H9 (cell line): Measurements from ENCODE around the gene ERCC5. TPM values are rescaled to one million over a fixed set of nuclear protein-coding genes. Genes with fewer than 3 reads are reported as not detected.

Experiments used
- DNase-seq: peaks from one replicate; pipeline ENCODE4 v3.0.0-alpha.2; 2017
- H2AFZ ChIP-seq: one replicate; pipeline ENCODE4 v1.6.1; 2013; ENCODE audit warnings: mild to moderate bottlenecking, low read length, control low read depth, moderate library complexity
- H2AK5ac ChIP-seq: 2 replicates; pipeline ENCODE4 v1.6.1; 2013; ENCODE audit warnings: low read length, control low read depth, mixed read lengths; ENCODE audit not compliant: insufficient read length
- H2BK120ac ChIP-seq: one replicate; pipeline ENCODE4 v1.6.1; 2013; ENCODE audit warnings: low read depth, mild to moderate bottlenecking, low read length, control low read depth, inconsistent platforms; ENCODE audit not compliant: poor library complexity, severe bottlenecking
- H2BK12ac ChIP-seq: 2 replicates; pipeline ENCODE4 v1.6.1; 2013; ENCODE audit warnings: low read length, control low read depth, mixed read lengths, low read depth; ENCODE audit not compliant: insufficient read length
- H2BK15ac ChIP-seq: 2 replicates; pipeline ENCODE4 v1.6.1; 2013; ENCODE audit warnings: low read depth, low read length, control low read depth
- H2BK20ac ChIP-seq: one replicate; pipeline ENCODE4 v1.6.1; 2013; ENCODE audit warnings: low read depth, mild to moderate bottlenecking, low read length, control low read depth, inconsistent platforms; ENCODE audit not compliant: poor library complexity, severe bottlenecking
- H2BK5ac ChIP-seq: 2 replicates; pipeline ENCODE4 v1.6.1; 2013; ENCODE audit warnings: low read length, control low read depth, mixed read lengths; ENCODE audit not compliant: insufficient read length
- H3K14ac ChIP-seq: 2 replicates; pipeline ENCODE4 v1.6.1; 2013; ENCODE audit warnings: low read length, control low read depth; ENCODE audit not compliant: insufficient read depth
- H3K18ac ChIP-seq: 2 replicates; pipeline ENCODE4 v1.6.1; 2013; ENCODE audit warnings: low read depth, mild to moderate bottlenecking, mixed read lengths, low read length, control low read depth; ENCODE audit not compliant: insufficient read length
- H3K23ac ChIP-seq: 2 replicates; pipeline ENCODE4 v1.6.1; 2013; ENCODE audit warnings: low read length, control low read depth, mixed read lengths, low read depth; ENCODE audit not compliant: insufficient read length
- H3K23me2 ChIP-seq: 2 replicates; pipeline ENCODE4 v1.6.1; 2013; ENCODE audit warnings: low read depth, mild to moderate bottlenecking, mixed read lengths, low read length, control low read depth; ENCODE audit not compliant: insufficient read length, poor library complexity, severe bottlenecking
- H3K27ac ChIP-seq: 2 replicates; pipeline ENCODE4 v1.5.1; 2013; ENCODE audit warnings: low read length, control low read depth, mixed read lengths, low read depth; ENCODE audit not compliant: insufficient read length
- H3K27me3 ChIP-seq: 2 replicates; pipeline ENCODE4 v1.6.1; 2013; ENCODE audit warnings: low read length, control low read depth, inconsistent platforms; ENCODE audit not compliant: insufficient read depth
- H3K4ac ChIP-seq: 2 replicates; pipeline ENCODE4 v1.6.1; 2013; ENCODE audit warnings: low read depth, mild to moderate bottlenecking, control low read depth, inconsistent platforms, low read length, moderate library complexity
- H3K4me1 ChIP-seq: 2 replicates; pipeline ENCODE4 v1.6.1; 2013; ENCODE audit warnings: low read length, control low read depth, inconsistent platforms; ENCODE audit not compliant: insufficient read depth
- H3K4me2 ChIP-seq: 2 replicates; pipeline ENCODE4 v1.6.1; 2013; ENCODE audit warnings: low read length, control low read depth, mixed read lengths; ENCODE audit not compliant: insufficient read length, insufficient read depth
- H3K56ac ChIP-seq: 2 replicates; pipeline ENCODE4 v1.6.1; 2013; ENCODE audit warnings: low read depth, mild to moderate bottlenecking, mixed read lengths, low read length, control low read depth; ENCODE audit not compliant: insufficient read length
- H3K79me1 ChIP-seq: 2 replicates; pipeline ENCODE4 v1.6.1; 2013; ENCODE audit warnings: low read depth, mild to moderate bottlenecking, moderate library complexity, low read length, control low read depth, inconsistent platforms; ENCODE audit not compliant: insufficient read depth, poor library complexity, severe bottlenecking
- H3K79me2 ChIP-seq: 2 replicates; pipeline ENCODE4 v1.6.1; 2013; ENCODE audit warnings: low read length, control low read depth, inconsistent platforms; ENCODE audit not compliant: insufficient read depth
- H3K9ac ChIP-seq: 2 replicates; pipeline ENCODE4 v1.6.1; 2013; ENCODE audit warnings: low read length, control low read depth, mixed read lengths; ENCODE audit not compliant: insufficient read length; ENCODE audit errors: extremely low read depth
- H3K9me3 ChIP-seq: one replicate; pipeline ENCODE4 v1.6.1; 2013; ENCODE audit warnings: low read depth, low read length, inconsistent platforms; ENCODE audit not compliant: control insufficient read depth
- H3T11ph ChIP-seq: one replicate; pipeline ENCODE4 v1.6.1; 2013; ENCODE audit warnings: mild to moderate bottlenecking, low read length, control low read depth, inconsistent platforms
- H4K20me1 ChIP-seq: one replicate; pipeline ENCODE4 v1.6.1; 2013; ENCODE audit not compliant: control insufficient read depth, insufficient read length, insufficient read depth
- H4K5ac ChIP-seq: 2 replicates; pipeline ENCODE4 v1.6.1; 2013; ENCODE audit warnings: low read depth, mild to moderate bottlenecking, mixed read lengths, low read length, control low read depth; ENCODE audit not compliant: insufficient read length
- H4K8ac ChIP-seq: replicated peaks from 2 replicates; pipeline ENCODE4 v1.6.1; 2013; ENCODE audit warnings: low read length, control low read depth, mixed read lengths, low read depth; ENCODE audit not compliant: insufficient read length
- H4K91ac ChIP-seq: 2 replicates; pipeline ENCODE4 v1.6.1; 2013; ENCODE audit warnings: low read depth, mild to moderate bottlenecking, moderate library complexity, mixed read lengths, low read length, control low read depth; ENCODE audit not compliant: insufficient read length
- H3K27ac Mint-ChIP-seq, 3 experiments: 2 replicates in 2 of 3; 3 replicates in 1 of 3; pipeline ENCODE4 v1.8.0; 2020 to 2021; ENCODE audit warnings: mixed read lengths in 3 of 3, mild to moderate bottlenecking in 1 of 3, moderate library complexity in 1 of 3
- H3K27me3 Mint-ChIP-seq: 2 replicates; pipeline ENCODE4 v1.8.0; 2021; ENCODE audit warnings: low read depth, mild to moderate bottlenecking, moderate library complexity, mixed read lengths
- H3K36me3 Mint-ChIP-seq, 3 experiments: 2 replicates in 2 of 3; 3 replicates in 1 of 3; pipeline ENCODE4 v1.8.0; 2020 to 2021; ENCODE audit warnings: low read depth in 3 of 3, mixed read lengths in 3 of 3; ENCODE audit not compliant: insufficient read depth in 1 of 3
- H3K4me1 Mint-ChIP-seq, 2 experiments: 2 replicates each; pipeline ENCODE4 v1.8.0; 2020; ENCODE audit warnings: mixed read lengths in 2 of 2
- H3K4me3 Mint-ChIP-seq, 2 experiments: 2 replicates in 1 of 2; 3 replicates in 1 of 2; pipeline ENCODE4 v1.8.0; 2020 to 2021; ENCODE audit warnings: mild to moderate bottlenecking in 2 of 2, mixed read lengths in 2 of 2, moderate library complexity in 1 of 2
- H3K9me3 Mint-ChIP-seq, 2 experiments: 2 replicates in 1 of 2; 3 replicates in 1 of 2; pipeline ENCODE4 v1.8.0; 2020; ENCODE audit warnings: mild to moderate bottlenecking in 2 of 2, mixed read lengths in 2 of 2, moderate library complexity in 1 of 2
- whole genome bisulfite sequencing: extraction: QIAGEN DNeasy Blood & Tissue Kit; methylation state at CpG from one replicate; pipeline ENCODE4 v1.1.7; 2013; ENCODE audit warnings: missing lambda C conversion rate, low lambda C conversion rate, mixed read lengths; ENCODE audit not compliant: insufficient read length; ENCODE audit errors: extremely low coverage; 5-methylcytosine and 5-hydroxymethylcytosine counted together
- total RNA-seq: library from RNA; stranded (reverse); gene quantifications from 2 replicates; pipeline ENCODE4 v1.2.1, GENCODE V29; 2021
- TF ChIP-seq, protein P1 (sequence below): fragments of 200-600 bp; sonication (generic); conservative IDR thresholded peaks from 3 replicates; pipeline ENCODE4 v1.8.0; 2021; ENCODE audit warnings: antibody characterized with exemption, mild to moderate bottlenecking

Gene ERCC5
- total RNA-seq, 1 experiment from 2014 or later, result 26.8 TPM

GRCh38 chr13:102868366-102868936, 22.6 kb downstream of the ERCC5 start:
- Histone ChIP-seq H3K14ac (no peak overlapping the region), H3K9me3 (no peaks in the 10 kb centered on the region), H3K23ac (no peak overlapping the region), H3T11ph (no peak overlapping the region), H3K9ac (no peak overlapping the region), H2BK20ac (no peak overlapping the region), H2BK5ac (no peak overlapping the region), H4K91ac (no peak overlapping the region), H2BK120ac (no peak overlapping the region), H4K8ac (no peak overlapping the region), H2AFZ (no peak overlapping the region), H3K27ac (no peak overlapping the region), H3K4ac (no peak overlapping the region), H3K79me1 (no peaks in the 10 kb centered on the region), H3K79me2 (no peaks in the 10 kb centered on the region), H3K18ac (no peak overlapping the region), H2AK5ac (no peak overlapping the region), H3K27me3 (no peaks in the 10 kb centered on the region), H3K56ac (no peak overlapping the region), H4K5ac (no peak overlapping the region), H2BK12ac (no peak overlapping the region), H4K20me1 (no peaks in the 10 kb centered on the region), H3K4me1 (no peaks in the 10 kb centered on the region), H2BK15ac (no peak overlapping the region), H3K4me2 (no peak overlapping the region), H3K23me2 (no peaks in the 10 kb centered on the region)
- TF ChIP-seq, protein P1, sequence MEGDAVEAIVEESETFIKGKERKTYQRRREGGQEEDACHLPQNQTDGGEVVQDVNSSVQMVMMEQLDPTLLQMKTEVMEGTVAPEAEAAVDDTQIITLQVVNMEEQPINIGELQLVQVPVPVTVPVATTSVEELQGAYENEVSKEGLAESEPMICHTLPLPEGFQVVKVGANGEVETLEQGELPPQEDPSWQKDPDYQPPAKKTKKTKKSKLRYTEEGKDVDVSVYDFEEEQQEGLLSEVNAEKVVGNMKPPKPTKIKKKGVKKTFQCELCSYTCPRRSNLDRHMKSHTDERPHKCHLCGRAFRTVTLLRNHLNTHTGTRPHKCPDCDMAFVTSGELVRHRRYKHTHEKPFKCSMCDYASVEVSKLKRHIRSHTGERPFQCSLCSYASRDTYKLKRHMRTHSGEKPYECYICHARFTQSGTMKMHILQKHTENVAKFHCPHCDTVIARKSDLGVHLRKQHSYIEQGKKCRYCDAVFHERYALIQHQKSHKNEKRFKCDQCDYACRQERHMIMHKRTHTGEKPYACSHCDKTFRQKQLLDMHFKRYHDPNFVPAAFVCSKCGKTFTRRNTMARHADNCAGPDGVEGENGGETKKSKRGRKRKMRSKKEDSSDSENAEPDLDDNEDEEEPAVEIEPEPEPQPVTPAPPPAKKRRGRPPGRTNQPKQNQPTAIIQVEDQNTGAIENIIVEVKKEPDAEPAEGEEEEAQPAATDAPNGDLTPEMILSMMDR, result no peak
- H3K36me3 Mint-ChIP-seq, result peaks cover 20 to 54% (median 36%) of the 10 kb centered on the region in 3 experiments; a peak in 6 of 7 replicates
- no peaks in the 10 kb centered on the region for H3K27me3 Mint-ChIP-seq
- peaks cover 0 to 3% of the 10 kb centered on the region in 2 experiments; a peak in 1 of 5 replicates for H3K9me3 Mint-ChIP-seq
- H3K4me3 Mint-ChIP-seq, result no peak overlapping the region
- no peaks in the 10 kb centered on the region; a peak in 1 of 4 replicates for H3K4me1 Mint-ChIP-seq
- WGBS, result no CpG with 5 or more reads among the region's 5 CpGs
- DNase-seq, result no peak
- H3K27ac Mint-ChIP-seq, result no peak overlapping the region
